Stimulated activated CD4-positive, alpha-beta T cell treated with anti-CD3 and anti-CD28 coated beads, Interleukin-2, amount 100 ng/mL, for 48 hours (primary cell): ENCODE measurements around the gene APBB3.
"Not testable (repeated sequence)": the region's sequence is repeated elsewhere in the genome, so short reads cannot be mapped to it uniquely, and the experiment has no call there.

Source experiments
- DNase-seq, 2 donors: peaks; one replicate each; pipeline ENCODE4 v3.0.0-alpha.2; 2020

The APBB3 gene, protein sequence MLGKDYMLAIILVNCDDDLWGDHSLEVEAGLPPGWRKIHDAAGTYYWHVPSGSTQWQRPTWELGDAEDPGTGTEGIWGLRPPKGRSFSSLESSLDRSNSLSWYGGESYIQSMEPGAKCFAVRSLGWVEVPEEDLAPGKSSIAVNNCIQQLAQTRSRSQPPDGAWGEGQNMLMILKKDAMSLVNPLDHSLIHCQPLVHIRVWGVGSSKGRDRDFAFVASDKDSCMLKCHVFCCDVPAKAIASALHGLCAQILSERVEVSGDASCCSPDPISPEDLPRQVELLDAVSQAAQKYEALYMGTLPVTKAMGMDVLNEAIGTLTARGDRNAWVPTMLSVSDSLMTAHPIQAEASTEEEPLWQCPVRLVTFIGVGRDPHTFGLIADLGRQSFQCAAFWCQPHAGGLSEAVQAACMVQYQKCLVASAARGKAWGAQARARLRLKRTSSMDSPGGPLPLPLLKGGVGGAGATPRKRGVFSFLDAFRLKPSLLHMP

DNA sequence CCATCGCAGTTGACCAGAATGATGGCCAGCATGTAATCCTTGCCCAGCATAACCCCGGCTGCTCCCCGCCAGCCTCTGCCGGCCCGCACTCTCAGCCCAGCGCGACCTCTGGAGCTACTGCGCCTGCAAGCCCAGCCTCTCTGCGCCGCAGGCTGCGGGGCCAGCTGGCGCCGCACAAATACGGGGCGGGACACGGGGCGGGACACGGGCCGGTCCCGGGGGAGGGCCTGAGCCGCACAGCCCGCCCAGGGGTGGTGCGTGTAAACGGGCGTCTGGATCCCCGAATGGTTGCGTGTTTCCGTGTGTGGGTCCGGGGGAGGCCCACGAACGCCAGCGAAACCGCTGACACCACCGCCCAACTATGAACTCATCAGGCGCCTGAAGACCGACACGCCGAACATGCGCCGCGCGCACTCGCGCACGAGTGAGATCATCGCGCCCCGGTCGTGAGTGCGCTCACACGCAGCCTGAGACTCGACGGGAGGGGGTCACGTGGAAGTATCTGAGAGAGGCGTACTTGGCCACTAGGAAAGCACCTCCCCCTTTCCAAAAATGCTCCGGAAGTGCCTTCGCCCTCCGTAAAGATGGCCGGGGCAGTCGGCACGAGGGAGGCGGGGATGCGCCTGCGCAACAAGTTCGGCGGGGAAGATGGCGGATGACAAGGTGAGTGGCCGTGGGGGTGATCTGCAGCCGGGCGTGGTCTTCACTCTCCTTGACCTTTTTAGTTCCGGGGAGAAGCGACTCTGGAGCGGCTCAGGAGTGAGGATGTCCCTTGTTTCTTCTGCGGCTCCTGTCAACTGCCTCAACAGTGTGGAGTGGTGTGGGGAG is at the start of gene APBB3, which contains the start of gene SLC35A4:
Gene APBB3 (minus strand): TSS at position 403 of the 828 bp plus-strand sequence. CDS start 353 bp downstream, at position 50.
Gene SLC35A4 (plus strand): TSS at position 633 of the 828 bp plus-strand sequence. CDS start 2,342 bp downstream, outside the sequence.
- DNase-seq, result peak; percentile 86 to 90

DNA sequence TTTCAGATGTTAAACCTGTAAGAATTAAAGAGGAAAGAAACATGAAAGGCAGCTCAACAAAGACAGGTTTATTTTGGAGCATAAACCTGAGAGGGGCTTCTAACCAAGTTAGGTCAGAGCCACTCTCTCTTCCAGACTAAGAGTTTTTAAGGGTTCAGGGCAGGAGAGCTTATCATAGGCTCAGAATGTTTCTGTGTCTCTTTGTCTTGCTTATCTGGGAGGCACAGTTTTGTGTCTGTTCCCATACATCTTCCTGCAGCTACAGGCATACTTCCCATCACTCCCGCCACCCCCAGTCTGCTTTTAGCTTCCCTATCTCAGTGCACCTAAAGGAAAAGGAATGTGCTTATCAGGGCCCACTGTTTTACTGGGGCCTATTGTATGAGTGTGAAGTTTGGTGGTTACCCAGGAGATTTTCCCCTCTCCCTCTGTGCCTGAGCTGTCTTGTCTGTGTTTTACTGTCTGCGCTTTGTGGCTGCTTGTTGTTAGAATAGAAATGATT is 46.7 kb upstream of the APBB3 start:
- no peak for DNase-seq

- DNase-seq, result no peak
Measured at GRCh38 chr5:140609126-140609525, 44.7 kb upstream of the APBB3 start.

DNA sequence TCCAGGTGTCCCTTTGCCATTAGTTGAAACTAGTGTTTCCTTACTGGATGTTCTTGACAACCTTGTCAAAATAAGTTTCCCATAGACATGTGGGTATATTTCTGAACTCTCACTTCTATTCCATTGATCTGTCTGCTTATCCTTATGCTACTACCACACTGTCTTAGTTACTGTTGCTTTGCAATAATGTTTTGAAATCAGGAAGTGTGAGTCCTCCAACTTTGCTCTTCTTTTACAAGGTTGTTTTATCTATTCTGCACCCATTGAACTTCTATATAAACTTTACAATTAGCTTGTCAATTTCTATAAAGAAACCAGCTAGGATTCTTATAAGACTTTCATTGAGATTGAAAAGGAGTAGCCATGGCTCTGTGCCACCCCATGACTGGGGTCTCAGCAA is 44.3 kb upstream of the APBB3 start:
- DNase-seq, result no peak

GRCh38 chr5:140607031-140607430 is 42.6 kb upstream of the APBB3 start:
- no peak for DNase-seq

- no peak for DNase-seq
Measured at GRCh38 chr5:140605879-140606278, 41.5 kb upstream of the APBB3 start.

- DNase-seq, result no peak
Measured at GRCh38 chr5:140603734-140604133, 39.3 kb upstream of the APBB3 start.

GRCh38 chr5:140603446-140603698 is 39.0 kb upstream of the APBB3 start:
- not testable (repeated sequence) for DNase-seq

- no peak for DNase-seq
Measured at GRCh38 chr5:140602147-140602546, 37.7 kb upstream of the APBB3 start.

DNA sequence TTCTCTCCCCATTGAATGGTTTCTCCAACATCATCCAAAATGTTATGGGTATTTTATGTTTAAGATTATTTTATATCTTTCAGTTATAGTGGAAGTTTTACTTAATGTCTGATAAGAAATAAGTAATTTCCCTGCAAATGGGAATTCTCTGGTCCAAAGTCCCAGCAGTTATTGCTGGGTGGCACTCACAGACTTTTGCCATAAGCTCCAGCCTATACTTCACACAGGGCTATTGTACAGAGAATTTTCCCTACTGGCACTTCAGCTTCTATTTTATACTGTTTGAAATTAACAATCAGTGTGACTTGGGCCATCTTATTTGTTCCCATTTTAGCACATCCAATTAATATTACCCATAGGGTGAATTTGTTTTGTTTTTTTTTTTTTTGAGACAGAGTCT is 35.7 kb upstream of the APBB3 start:
- DNase-seq, result no peak

DNA sequence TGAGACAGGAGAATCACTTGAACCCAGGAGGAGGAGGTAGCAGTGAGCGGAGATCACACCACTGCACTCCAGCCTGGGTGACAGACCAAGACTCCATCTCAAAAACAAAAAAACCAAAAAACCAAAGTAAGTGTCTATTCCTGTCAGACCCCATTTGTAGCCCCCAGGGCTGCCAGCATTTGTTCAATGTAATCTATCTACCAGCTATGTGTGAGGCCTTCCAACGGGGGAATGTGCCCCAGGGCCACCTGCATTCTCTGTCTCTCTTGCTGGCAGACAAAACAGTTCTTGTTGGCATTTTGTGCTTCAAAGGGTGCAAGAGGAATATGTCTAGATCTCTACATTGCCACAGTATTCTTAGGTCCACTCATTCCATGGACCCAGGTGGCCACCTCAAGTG is 34.4 kb upstream of the APBB3 start:
- DNase-seq, result no peak

GRCh38 chr5:140596321-140596741 is 31.9 kb upstream of the APBB3 start:
- DNase-seq, result no peak

GRCh38 chr5:140595538-140596300 is 31.3 kb upstream of the APBB3 start:
- DNase-seq, result no peak

- DNase-seq, result no peak
Measured at GRCh38 chr5:140594169-140594568, 29.8 kb upstream of the APBB3 start.

DNA sequence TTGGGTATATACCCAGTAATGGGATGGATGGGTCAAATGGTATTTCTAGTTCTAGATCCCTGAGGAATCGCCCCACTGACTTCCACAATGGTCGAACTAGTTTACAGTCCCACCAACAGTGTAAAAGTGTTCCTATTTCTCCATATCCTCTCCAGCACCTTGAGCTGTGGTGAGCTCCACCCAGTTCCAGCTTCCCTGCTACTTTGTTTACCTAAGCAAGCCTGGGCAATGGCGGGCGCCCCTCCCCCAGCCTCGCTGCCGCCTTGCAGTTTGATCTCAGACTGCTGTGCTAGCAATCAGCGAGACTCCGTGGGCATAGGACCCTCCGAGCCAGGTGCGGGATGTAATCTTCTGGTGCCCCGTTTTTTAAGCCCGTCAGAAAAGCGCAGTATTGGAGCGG is 28.7 kb upstream of the APBB3 start:
- DNase-seq, result not testable (repeated sequence)

DNA sequence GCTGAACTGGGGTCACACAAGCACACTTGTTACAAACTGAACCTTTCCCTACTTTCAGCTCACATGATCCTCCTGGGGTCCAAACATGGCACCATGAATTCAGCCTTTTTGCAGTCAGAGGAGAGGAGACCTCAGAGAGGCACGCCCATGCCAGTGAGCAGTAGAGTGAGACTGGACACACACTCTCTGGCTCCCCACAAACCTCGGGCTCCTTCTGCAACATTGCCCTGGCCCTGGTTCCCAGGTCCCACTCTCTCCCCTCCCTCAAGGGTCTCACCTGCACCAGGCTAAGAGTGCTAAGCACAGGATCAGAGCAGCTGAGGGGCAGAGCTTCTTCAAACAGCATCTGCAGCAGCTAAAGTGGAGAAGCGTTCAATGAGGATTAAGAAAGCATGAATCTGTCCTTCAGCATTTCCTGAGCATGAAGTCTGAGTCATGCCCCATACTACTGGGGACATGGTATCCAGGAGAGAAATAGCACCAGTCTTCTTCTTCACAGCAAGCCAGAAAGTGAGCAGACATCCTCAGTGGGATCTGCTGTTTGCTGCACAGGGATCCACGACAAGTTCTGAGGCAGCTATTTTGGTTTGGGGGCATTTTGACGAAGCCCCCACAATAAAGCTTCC is 27.5 kb upstream of the APBB3 start:
- no peak for DNase-seq

DNA sequence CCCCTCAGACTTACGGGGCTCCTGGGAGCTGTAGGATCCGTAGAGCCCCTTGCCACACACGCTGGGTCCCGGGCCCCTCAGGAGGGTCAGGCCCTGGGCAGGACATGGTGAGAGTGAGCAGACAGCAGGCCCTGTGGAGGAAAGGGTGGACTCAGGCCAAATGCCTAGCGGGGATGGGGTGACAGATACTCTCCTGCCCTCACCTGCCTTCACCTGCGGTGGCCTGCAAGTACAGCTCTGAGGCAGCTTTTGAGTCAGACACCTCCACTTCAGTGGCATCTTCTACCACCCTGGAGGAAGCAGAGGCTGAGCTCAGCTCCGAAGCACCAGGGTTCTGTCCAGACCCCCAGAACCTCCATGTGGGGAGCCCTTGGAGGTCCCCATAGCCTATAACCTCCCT is 26.5 kb upstream of the APBB3 start:
- no peak for DNase-seq

GRCh38 chr5:140588311-140589070 is 24.1 kb upstream of the APBB3 start:
- DNase-seq, result no peak

DNA sequence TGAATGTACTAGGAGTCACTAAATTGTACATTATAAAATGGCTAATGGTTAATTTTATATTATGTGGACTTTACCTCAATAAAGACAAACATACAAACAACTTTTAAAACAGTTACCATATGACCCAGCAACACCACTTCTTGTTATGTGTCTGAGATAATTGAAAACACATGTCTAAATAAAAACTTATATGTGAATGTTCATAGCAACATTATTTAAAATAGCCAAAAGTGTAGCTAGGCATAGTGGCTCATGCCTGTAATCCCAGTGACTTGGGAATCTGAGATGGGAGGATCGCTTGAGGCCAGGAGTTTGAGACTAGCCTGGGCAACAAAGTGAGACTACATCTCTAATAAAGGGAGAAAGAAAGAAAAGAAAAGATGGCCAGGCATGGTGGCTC is 23.1 kb upstream of the APBB3 start:
- no peak for DNase-seq

GRCh38 chr5:140579188-140579747 is 14.9 kb upstream of the APBB3 start:
- DNase-seq, result not testable (repeated sequence)

DNA sequence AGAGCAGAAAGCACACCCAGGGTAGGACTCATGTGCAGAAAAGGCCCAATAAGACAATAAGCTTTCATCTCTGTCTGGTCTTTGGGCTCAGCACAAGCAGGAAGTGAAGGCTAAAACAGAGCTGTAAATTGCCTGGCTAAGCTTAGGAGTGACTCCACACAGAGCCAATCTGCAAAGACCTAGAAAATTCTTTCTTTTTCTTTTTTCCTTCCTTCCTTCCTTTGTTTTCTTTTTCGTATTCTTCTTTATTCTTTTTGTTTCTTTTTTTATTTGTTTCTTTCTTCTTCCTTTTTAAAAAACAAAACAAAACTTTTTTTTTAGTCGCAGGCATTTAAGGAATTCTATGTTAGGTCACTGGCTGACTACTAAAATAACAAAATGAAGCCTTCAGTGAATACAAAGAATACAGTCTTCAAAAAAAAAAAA is 12.4 kb upstream of the APBB3 start:
- DNase-seq, result no peak
